Subcutaneous abdominal adipose tissue (tissue), 5 donors: ENCODE data around the gene ERI3.

ENCODE experiments used
- H3K27ac ChIP-seq: one replicate; pipeline ENCODE4 v1.7.0; 2013; ENCODE audit warnings: low read depth, mild to moderate bottlenecking, inconsistent platforms, low read length, moderate library complexity
- H3K27me3 ChIP-seq, 5 donors: one replicate each; pipeline ENCODE4 v1.7.0; 2013; ENCODE audit warnings: low read length in 5 of 5, inconsistent platforms in 1 of 5; ENCODE audit not compliant: control insufficient read depth in 5 of 5, insufficient read depth in 4 of 5
- H3K36me3 ChIP-seq, 5 donors: one replicate each; pipeline ENCODE4 v1.7.0; 2013; ENCODE audit warnings: low read length in 5 of 5; ENCODE audit not compliant: control insufficient read depth in 5 of 5, insufficient read depth in 5 of 5
- H3K4me1 ChIP-seq, 5 donors: one replicate each; pipeline ENCODE4 v1.7.0; 2013; ENCODE audit warnings: low read length in 5 of 5, mild to moderate bottlenecking in 3 of 5, moderate library complexity in 1 of 5; ENCODE audit not compliant: control insufficient read depth in 5 of 5, insufficient read depth in 5 of 5
- H3K4me3 ChIP-seq, 5 donors: one replicate each; pipeline ENCODE4 v1.7.0; 2013; ENCODE audit warnings: low read length in 5 of 5, low read depth in 1 of 5
- H3K9ac ChIP-seq, 5 donors: one replicate each; pipeline ENCODE4 v1.7.0; 2013; ENCODE audit warnings: low read length in 5 of 5, mild to moderate bottlenecking in 4 of 5, moderate library complexity in 3 of 5
- H3K9me3 ChIP-seq, 5 donors: one replicate each; pipeline ENCODE4 v1.7.0; 2013; ENCODE audit warnings: low read length in 5 of 5; ENCODE audit not compliant: control insufficient read depth in 5 of 5
- donor health status: healthy.
- donor health status: healthy.
- donor health status: healthy.
- donor health status: healthy.
- donor health status: healthy.

Gene ERI3

DNA sequence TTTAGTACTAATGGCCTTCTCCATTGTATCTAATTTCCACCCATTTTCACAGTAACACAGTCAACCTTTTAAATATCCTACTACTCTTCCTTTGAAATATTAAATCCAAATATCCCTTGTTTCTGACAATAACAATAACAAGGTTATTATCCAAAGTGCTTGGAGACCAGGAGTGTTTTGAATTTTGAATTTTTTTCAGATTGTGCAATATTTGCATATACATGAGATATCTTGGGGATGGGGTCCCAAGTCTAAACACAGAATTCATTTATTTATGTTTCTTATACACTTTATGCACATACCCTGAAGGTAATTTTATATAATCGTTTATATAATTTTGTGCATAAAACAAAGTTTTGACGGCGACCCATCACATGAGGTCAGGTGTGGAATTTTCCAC is 124.3 kb downstream of the ERI3 start:
- Histone ChIP-seq H3K4me3 (no peak overlapping the region), H3K9ac (no peak overlapping the region), H3K9me3 (no peaks in the 10 kb centered on the region), H3K27ac (no peak overlapping the region), H3K27me3 (no peaks in the 10 kb centered on the region), H3K4me1 (peaks cover 0 to 9% (median 7%) of the 10 kb centered on the region in 5 donors), H3K36me3 (peaks cover 3 to 23% (median 11%) of the 10 kb centered on the region in 5 donors)

DNA sequence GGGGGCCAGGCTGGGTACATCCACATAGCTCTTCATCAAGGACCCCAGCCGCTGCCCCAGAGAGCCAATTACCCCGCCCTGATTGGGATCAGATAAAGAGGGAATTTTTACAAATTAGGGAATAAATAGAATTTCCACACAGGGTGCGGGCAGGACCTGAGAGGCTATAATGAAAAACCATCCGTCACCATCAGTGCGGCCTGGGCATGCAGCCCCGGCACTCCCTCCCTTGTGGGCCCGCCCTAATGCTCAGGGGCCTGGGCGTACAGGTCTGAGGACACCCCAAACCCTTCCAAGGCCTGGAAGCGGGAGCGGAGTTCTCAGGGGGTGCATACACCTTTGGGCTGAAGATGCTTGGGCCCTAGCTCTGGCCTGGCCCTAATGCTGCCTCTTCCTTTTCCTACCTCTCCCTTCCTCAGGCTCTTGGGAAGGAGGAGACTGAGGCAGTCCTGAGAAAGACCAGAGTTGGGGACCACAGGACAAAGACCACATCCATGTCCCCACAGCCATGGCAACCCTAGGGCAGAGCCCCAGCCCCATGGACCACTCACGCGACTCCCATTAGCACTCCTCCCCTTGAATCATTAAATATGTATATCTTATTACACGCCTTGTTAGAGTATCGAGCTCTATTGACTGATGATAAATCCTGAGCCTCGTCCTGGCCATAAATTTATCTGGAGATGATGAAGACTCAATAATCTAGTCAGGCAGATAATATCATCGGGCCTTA is 125.5 kb downstream of the ERI3 start:
- Histone ChIP-seq H3K36me3 (peaks cover 3 to 24% (median 11%) of the 10 kb centered on the region in 5 donors), H3K4me1 (peaks cover 0 to 18% (median 15%) of the 10 kb centered on the region in 5 donors), H3K9me3 (no peaks in the 10 kb centered on the region), H3K9ac (no peak overlapping the region), H3K4me3 (no peak overlapping the region), H3K27me3 (no peaks in the 10 kb centered on the region), H3K27ac (no peak overlapping the region)

DNA sequence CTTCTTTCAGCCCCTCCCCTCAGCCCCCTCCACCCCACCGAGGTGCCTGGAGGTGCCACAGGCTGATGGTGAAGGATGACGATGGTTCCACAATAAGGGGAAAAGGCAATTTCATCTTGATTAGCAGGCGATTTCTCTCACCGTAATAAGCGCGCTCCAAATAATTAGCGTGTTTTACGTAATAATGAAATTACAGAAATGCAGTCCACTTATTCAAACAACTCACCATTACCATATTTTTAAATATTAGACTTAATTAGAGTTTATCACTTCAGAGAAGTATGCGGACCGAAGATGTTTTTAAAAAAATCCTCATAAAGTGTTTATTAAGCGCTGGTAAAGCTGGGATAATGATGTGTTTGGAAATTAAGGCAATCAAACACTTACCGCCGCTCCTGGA is 126.8 kb downstream of the ERI3 start:
- Histone ChIP-seq H3K9me3 (no peaks in the 10 kb centered on the region), H3K9ac (no peak overlapping the region), H3K4me1 (peaks cover 0 to 22% (median 15%) of the 10 kb centered on the region in 5 donors), H3K27me3 (no peaks in the 10 kb centered on the region), H3K4me3 (no peak overlapping the region), H3K36me3 (peaks cover 3 to 22% (median 11%) of the 10 kb centered on the region in 5 donors), H3K27ac (no peak overlapping the region)

DNA sequence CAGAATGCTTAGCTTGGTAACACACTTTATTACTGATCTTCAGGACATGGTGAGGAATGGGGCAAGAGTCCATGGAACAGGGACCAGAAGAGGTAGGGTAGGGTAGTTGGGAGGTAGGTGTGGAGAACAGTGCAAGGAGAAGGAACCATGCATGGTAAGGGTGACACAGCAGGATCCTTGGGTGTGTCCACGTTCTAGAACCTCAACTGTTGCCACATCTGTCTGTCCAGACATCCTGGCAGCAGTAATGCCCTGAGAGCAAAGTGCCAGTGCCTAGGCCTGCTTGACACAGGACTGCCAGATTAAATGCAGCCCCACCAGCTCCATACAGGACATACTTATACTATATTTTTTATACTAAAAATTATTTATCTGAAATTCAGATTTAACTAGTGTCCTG is 127.8 kb downstream of the ERI3 start:
- Histone ChIP-seq H3K9me3 (no peaks in the 10 kb centered on the region), H3K36me3 (peaks cover 3 to 21% (median 10%) of the 10 kb centered on the region in 5 donors), H3K4me3 (peak overlapping the region in 1 of 5 donors; percentile 4), H3K27ac (no peak overlapping the region), H3K4me1 (peaks cover 0 to 22% (median 15%) of the 10 kb centered on the region in 5 donors), H3K9ac (peak overlapping the region in 1 of 5 donors; percentile 8), H3K27me3 (no peaks in the 10 kb centered on the region)

DNA sequence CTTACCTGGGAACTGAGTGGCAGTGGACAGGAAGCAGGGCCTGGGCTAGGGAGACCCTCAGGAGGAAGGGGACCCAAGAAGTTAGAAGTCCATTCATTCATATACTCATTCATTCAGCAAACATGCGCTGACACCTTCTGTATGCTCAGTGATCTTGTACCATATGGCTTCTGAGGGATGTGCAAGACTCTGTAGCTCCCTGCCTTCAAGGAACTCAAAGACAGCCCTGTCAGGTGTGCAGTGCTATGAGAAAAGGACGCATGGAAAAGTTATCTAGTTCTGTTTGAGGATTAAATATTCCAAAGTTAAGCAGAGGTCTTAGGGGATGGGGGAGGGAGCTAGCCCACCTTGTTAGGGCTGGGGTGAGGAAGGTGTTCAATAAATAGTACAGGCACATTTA is 129.3 kb downstream of the ERI3 start:
- Histone ChIP-seq H3K4me3 (no peak overlapping the region), H3K4me1 (peaks cover 0 to 22% (median 15%) of the 10 kb centered on the region in 5 donors), H3K27me3 (no peaks in the 10 kb centered on the region), H3K36me3 (peaks cover 0 to 33% (median 19%) of the 10 kb centered on the region in 5 donors), H3K9me3 (no peaks in the 10 kb centered on the region), H3K27ac (no peak overlapping the region), H3K9ac (no peak overlapping the region)

DNA sequence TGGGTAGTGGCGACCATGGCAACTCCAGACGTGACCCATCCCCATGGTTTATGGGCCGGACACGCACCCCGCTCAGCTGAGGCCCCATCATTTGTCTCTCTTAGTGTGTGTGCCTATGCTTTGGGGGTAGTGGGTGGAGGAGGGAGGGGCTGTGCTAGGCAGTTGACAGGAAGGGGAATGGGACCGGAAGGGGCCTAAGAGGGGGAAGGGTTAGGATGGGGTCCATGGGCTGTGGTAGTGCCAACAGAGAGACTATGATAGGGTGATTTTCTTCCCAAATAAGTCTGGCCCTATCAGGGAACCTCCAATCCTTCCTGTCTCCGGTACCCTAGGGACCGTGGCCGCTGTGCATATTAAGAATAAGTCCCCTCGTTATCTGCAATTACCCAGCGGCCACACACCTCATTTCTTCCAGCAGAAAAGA is 131.9 kb downstream of the ERI3 start:
- Histone ChIP-seq H3K9me3 (no peaks in the 10 kb centered on the region), H3K9ac (no peak overlapping the region), H3K4me1 (peaks cover 0 to 22% (median 15%) of the 10 kb centered on the region in 5 donors), H3K36me3 (peaks cover 0 to 50% (median 41%) of the 10 kb centered on the region in 5 donors), H3K27ac (no peak overlapping the region), H3K4me3 (no peak overlapping the region), H3K27me3 (no peaks in the 10 kb centered on the region)

DNA sequence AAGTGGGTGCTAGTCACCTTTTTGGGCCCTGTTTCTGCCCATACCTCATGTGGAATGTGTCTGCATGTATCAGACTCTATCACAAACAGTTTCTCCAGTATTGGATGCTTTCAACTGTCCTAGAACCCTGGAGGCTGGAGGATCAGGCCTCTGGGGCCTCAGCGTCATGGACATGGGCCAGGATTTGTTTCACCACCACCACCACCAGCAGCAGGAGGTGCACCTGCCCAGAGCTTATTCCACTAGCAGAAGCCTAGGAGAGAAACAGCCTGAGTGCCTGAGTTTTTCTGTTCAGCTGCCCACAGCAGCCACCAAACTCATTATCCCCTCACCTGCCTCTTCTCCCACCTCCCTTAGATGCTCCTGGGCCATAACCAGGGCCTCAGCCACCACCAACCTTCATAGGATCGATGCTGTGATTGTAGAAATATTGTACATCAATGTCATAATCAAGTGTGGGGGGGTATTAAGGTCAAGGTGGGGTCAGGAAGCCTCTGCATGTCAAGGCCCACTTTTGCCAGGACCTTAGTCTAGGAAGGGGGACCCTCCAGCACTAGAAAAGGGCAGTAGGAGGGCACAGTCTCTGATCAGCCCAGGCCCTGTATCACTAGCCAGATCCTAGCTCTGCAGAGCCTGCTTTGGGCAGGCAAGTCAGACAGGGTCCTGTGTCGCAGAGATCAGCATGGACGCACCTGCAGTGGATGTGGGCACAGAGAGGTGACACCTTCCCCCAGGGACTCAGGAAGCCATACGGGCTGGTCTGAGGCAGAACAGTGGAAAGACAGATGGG is 132.5 kb downstream of the ERI3 start:
- no peak overlapping the region for H3K9ac ChIP-seq
- no peak overlapping the region for H3K27ac ChIP-seq
- H3K4me3 ChIP-seq: no peak overlapping the region
- peaks cover 0 to 56% (median 46%) of the 10 kb centered on the region in 5 donors for H3K36me3 ChIP-seq
- no peaks in the 10 kb centered on the region for H3K27me3 ChIP-seq
- H3K4me1 ChIP-seq: peaks cover 0 to 21% (median 15%) of the 10 kb centered on the region in 5 donors
- H3K9me3 ChIP-seq: no peaks in the 10 kb centered on the region

DNA sequence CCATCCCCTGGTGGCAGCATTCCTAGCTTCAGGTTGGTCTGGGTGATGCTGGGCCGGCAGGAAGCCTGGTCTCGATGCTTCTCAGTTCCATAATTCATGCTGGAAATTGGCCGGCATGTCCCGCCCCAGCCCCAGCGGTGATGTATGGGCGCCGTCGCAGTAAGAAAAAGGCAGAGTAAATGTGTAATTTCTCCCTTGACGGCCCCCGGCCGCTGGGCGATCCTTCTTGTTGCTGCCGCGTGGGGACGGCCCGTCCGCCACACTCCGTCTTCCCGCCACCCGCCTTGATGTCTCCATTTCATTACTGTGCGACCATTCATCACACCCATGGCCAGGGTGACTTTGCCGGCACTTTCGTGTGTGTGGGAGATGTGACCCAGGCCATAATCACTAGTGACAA is 133.3 kb downstream of the ERI3 start:
- no peak overlapping the region for H3K4me3 ChIP-seq
- H3K27ac ChIP-seq: no peak overlapping the region
- no peak overlapping the region for H3K9ac ChIP-seq
- H3K27me3 ChIP-seq: no peaks in the 10 kb centered on the region
- peaks cover 0 to 14% (median 8%) of the 10 kb centered on the region in 5 donors for H3K4me1 ChIP-seq
- peaks cover 3 to 61% (median 51%) of the 10 kb centered on the region in 5 donors for H3K36me3 ChIP-seq
- no peaks in the 10 kb centered on the region for H3K9me3 ChIP-seq

DNA sequence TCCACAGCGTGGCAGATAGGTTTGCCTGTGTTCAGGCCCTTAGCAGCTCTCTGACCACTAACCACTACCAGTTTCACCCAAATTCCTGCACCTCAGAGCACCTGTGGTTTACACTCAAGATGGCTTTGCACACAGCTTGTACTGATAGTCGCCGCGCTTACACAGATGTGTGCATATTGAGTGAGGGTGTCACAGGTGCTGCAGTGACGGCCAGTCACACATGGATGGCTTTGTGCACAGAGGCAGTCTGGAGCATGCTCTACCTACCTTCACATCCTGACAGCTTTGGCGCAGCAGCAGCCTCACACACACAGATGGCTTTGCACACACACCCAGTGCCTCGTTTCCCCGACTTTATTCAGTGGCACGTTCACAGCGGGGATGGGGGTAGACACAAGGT is 134.3 kb downstream of the ERI3 start:
- Histone ChIP-seq H3K27me3 (no peaks in the 10 kb centered on the region), H3K36me3 (peaks cover 4 to 70% (median 58%) of the 10 kb centered on the region in 5 donors), H3K9me3 (no peaks in the 10 kb centered on the region)

More for the DNA sequence above, 134.3 kb downstream of the ERI3 start:
- peaks cover 0 to 14% (median 8%) of the 10 kb centered on the region in 5 donors for H3K4me1 ChIP-seq
- H3K27ac ChIP-seq: no peak overlapping the region
- H3K9ac ChIP-seq: no peak overlapping the region
- H3K4me3 ChIP-seq: no peak overlapping the region
